SHP77 (cell line): ENCODE data around the gene SMIM26.
"Not testable (repeated sequence)": the region's sequence is repeated elsewhere in the genome, so short reads cannot be mapped to it uniquely, and the experiment has no call there.

Experiments
- DNase-seq, 2 experiments: peaks; one replicate each; lab custom pipeline; 2025; lab: John Stamatoyannopoulos, UW

The SMIM26 gene, protein sequence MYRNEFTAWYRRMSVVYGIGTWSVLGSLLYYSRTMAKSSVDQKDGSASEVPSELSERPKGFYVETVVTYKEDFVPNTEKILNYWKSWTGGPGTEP

DNA sequence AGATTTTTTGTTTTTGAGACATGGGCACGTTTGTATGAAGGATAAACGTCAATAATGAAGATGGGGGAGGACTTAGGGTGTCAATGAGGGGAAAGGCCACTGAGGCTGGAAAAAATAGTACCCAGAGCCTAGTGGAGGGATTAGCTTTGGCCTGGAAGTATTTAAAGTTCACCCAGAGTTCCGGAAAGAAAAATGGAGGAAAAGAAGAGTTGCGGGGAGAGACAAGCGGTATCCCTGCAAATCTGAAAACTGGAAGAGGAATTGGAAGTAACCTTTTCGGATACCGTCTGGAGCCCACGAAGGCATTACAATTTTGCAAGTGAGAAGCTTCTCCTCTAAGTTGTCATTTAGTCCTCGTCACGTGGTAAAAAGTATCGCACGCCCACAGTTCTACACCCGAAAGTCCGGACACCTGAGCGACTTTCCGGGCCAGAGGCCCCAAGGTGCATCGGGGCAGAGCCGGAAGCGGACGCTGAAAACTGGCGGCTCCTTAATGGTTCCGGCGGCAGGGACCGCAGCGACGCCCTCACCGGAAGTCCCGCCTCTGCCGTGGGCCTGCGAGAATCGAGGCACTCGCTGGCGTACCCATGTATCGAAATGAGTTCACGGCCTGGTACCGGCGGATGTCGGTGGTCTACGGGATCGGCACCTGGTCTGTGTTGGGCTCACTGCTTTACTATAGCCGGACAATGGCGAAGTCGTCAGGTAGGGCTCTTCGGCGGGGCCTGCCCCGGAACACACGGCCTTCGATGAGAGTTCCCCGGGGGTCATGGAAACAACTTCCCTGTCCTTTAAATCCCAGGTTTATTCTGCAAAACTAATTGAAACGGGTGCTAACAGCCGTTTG lies at the start of gene SMIM26:
Gene SMIM26, plus strand, starts transcription at position 541 of the 847 bp plus-strand sequence. Its CDS starts 47 bp downstream, at position 588.
- DNase-seq, result peak; percentile 96 to 97

DNA sequence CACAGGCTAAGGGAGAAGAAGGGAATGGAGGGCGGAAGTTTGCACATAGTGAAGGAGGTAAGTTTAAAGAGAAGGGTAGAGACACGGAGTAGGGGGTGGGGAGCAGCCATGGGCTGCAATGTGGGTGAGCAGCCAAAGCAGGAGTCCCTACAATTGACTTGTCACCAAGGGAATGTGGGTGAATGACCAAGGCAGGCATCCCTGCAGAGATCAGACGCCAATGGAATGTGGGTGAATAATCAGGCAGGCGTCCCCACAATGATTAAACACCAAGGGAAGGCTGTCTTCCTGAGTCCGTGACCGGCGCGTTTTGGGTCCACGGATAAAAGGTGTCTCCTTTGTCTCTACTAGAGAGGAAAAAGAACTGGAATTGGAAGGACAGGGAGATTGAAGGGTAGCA lies 45.2 kb upstream of the SMIM26 start:
- not testable (repeated sequence) for DNase-seq

DNA sequence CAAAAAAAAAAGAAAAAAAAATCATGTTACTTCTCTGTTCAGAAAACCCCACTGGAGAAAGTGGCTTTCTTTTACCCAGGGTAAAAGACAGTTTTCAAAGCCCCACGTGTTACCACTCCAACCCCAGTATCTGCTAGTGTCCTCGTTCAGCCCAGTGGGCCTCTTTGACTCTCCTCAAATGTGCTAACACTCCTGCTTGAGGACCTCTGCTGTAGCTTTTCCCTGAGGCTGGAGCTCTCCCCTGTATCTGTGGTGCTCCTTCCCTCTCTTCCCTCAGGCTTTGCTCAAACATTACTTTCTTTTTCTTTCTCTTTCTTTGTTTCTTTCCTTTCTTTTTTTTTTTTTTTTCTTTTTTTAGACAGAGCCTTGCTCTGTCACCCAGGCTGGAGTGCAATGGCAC lies 44.2 kb upstream of the SMIM26 start:
- DNase-seq, result no peak

DNA sequence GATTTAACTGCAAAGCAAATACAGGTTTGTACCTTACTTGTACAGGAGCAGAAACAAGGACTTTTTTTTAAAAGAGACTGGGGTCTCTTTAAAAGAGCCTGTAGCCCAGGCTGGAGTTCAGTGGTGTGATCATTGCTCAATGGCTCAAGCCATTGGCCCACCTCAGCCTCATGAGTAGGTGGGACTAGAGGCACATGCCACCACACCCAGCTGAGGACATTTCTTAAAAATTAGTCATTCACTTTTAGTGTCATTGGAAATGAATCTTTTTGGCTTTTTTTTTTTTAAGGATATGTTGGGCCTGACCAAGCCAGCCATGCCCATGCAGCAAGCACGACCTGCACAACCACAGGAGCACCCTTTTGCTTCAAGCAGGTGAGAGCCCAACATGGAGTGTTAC lies 42.6 kb upstream of the SMIM26 start:
- no peak for DNase-seq

DNA sequence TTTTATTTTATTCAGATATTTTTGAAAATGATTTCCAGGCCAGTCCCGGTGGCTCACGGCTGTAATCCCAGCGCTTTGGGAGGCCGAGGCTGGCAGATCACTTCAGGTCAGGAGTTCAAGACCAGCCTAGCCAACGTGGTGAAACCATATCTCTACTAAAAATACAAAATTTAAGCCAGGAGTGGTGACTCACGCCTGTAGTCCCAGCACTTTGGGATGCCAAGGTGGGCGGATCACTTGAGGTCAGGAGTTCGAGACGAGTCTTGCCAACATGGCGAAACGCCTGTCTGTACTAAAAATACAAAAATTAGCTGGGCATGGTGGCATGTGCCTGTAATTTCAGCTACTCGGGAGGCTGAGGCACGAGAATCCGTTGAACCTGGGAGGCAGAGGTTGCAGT lies 40.5 kb upstream of the SMIM26 start:
- DNase-seq, result not testable (repeated sequence)

DNA sequence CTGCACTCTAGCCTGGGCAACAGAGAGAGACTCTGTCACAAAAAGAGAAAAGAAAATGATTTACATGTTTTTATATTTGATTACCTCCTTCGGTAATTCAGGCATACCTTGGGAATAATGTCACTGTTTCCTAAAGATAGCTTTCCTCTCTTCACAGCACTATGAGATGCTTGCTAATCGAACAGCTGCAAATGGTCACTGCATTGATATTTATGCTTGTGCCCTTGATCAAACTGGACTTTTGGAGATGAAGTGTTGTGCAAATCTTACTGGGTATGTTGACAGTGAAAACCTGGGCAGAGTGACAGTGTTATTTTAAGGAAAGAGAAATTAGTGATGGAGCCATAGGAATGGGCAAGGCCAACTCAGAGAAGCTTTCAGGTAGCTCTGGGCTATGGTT lies 39.9 kb upstream of the SMIM26 start:
- DNase-seq, result no peak

DNA sequence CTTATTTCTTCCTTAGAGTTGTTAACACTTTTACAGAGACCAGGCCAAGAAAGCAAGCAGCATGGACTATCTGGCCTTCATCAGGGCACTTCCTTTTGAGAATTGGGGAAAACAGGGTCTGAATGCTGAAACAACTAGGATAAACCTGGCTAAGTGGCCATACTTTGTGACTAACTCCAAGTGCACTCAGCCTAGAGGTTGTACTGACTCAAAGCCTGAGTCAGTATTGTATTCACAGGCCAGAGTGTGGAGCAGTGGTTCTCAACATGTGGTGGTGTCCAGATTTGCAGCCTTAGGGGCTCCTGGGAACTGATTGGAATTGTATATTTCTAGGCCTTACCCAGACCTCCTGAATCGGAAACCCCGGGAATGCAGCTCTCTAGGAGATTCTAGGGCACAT lies 39.4 kb upstream of the SMIM26 start:
- no peak for DNase-seq

DNA sequence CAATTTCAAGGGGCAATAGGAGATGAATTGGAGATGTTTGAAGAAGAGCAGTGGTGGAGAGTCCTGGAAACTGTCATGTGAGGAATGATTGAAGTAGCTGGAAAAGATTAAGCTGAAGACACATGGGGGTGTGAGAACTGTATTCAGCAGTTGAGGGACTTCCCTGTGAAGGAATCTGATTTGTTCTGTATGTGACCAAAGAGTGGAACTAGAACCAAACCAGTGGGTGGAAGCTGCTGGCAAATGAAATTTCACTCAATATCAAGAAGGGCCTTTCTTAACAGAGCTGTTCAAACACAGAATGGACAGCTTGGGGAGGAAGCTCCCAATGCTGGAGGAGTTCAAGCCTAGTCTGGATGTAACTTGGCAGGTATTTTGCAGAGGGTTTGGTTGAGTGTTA lies 38.2 kb upstream of the SMIM26 start:
- no peak for DNase-seq

DNA sequence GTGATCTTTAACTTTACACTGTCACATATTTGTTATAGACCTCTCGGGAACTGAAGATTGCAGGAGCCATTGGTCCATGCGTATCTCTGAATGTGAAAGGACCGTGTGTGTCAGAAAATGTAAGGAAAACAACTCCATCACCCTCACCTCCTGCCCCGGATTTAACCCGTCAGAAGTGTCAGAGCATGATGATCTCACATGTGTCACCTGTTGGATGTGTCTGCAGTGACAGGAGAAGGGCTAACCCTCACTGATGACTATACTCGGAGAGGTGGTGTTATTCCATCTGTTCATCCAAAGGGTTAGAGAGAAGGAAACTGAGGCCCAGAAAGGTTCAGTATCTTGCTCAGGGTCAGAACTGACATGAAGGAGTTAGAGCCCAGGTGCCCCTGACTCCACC lies 34.6 kb upstream of the SMIM26 start:
- no peak for DNase-seq

DNA sequence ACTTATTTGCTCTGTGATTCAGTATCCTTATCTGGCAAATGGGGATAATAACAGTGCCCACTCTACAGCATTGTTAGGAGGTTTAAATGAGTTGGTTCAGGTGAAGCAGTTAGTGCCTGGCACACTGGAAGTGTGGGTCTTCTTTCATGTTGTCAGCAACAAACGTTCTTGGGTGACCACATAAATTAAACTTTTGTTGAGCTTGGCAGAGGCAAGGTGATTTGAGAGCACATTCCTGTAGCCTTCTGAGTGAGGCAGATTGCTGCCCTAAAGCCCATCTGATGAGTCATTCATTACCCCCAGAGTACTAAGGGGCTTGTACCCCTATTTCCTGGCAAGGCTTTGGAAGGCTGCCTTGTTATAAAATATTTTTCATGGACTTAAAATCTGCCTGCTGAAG lies 33.7 kb upstream of the SMIM26 start:
- no peak for DNase-seq

DNA sequence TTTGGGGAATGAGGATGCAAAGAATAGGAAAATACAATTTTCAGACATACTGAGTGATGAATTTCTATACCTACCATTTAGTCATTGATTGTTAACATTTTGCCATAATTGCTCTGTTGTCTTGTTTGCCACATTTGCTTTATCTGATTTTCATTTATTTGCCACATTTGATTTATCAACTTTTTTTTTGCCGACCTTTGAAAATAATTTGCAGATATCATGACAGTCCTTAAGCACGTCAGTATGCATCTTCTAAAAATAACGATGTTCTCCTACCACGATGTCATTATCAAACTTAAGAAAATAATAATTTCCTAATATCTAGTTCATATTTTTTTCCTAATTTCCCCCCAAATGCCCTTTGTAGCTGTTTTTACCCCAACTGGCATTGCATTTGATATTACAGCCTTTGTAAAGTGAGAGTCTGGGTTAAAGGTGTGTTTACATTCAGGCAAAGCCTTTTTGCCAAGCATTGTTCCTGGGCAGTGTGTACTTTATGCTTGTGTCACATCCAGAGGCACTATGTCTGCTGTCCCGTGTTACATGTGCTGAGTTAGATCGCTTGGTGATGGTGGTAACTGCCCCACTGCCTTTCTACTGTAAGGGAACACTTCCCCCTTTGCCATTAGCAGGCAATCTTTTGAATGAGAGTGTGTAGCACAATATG lies 33.1 kb upstream of the SMIM26 start:
- no peak for DNase-seq

DNA sequence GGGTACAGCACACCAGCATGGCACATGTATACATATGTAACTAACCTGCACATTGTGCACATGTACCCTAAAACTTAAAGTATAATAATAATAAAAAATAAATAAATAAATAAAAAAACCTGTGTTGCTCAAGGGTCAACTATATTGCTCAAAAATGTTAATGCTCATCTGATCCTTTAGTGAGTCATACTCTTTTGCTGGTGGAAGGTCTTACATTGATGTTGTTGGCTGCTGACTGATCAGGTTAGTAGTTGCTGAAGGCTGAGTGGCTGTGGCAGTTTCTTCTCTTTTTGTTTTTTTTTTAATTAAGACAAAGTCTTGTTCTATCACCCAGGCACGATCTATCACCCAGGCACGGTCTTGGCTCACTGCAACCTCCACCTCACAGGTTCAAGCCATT lies 29.6 kb upstream of the SMIM26 start:
- no peak for DNase-seq

DNA sequence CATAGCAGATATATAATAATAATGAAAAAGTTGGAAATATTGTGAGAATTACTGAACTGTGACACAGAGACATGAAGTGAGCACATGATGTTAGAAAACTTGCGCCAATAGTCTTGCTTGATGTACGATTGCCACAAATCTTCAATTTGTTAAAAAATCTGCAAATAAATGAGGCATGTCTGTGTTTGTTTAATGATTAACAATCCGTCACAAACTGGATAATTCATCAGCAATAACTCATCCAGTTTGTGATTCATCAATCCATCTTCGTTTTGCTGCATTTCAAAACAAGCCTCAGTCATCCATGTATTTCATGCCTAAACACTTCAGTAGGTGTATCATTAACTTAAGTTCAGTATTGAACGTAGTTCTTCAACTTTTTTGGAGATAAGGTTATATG lies 25.5 kb upstream of the SMIM26 start:
- DNase-seq, result no peak

DNA sequence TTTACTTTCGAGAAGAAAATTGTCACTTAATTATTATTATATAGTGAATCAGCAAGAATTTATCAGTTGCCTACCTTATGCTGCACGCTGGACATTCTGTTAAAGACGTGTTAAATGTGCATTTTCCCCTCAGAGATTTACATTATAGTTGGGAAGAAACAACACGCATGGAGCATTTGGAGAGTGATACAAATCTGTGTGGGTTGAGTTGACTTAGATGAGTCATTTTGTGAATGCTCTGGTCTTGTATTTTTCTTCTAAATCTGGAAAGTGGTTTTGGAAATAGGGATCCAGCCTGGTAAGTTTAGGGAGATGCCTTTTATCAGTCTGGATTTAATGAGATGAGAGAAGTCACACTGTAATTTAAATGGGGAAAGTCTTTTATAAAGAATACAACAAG lies 24.0 kb upstream of the SMIM26 start:
- no peak for DNase-seq

DNA sequence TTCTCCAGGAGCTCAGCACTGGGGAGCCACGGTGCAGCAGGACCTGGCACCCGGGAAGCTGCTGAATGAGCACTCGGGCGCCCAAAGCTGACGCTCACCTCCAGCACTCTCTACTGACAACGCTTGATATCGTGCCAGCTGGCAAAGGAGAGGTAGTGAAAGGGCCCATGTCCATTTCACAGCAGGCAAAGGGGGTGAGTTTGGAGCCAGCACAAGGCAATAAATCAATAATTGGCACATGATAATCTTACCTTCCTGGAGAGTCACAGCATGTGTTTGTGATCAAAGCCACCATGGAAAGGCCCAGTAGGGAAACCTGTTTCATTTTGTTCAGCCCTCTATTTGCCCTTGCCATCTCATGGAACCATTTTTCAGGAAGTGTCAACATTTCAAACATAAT lies 23.3 kb upstream of the SMIM26 start:
- no peak for DNase-seq

DNA sequence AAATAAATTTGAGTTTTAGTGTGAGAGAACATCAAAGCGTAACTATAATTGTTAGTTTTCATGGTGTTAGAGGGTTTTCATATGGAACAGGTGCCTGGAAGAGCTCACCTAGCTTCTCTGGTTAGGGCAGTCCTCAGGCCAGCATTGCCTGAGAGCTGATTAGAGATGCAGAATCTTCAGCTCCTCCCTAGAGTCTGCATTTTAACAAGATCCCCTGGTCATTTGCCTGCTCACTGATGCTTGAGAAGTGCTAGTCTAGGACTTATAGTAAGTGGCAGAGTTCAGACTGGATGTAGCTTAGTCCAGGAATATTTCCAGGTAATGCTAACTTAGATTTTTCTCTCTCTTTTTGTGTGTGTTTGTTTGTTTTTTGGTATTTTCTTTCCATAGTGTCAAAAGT lies 21.7 kb upstream of the SMIM26 start:
- DNase-seq, result no peak

DNA sequence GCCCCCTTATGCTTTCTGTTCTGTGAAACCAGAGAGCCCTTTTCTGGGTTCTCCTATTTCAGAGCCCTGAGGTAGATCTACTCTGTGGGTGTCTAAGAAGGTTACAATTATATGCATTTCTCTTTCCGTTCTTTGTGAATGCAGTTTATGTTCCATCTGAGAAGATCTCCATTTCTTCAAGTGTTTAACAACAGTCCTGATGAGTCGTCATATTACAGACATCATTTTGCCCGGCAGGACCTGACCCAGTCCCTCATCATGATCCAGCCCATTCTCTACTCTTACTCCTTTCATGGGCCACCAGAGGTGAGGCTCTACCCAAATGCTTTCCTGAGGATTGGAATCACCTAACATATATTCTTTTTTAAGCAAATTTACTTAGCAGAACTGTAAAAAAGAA lies 18.8 kb upstream of the SMIM26 start:
- no peak for DNase-seq

DNA sequence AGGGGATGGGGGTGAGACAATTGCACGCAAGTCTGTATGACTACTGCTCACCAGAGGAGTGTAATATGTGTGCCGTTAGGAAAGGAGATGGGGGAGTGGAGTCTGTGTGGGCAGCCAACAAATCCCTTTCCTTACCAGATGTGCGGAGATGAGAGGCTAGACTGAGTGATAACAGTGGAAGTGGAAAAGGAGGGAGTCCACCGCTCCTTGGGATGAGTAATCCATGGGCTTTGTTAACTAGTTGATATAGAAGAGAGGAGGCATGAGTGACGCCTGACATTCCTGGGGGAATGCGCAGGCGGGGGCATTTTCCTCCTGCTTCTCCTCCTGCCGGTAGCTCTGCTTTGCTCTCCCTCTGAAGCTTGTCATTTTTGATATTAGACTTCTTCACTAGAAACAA lies 13.5 kb upstream of the SMIM26 start:
- DNase-seq, result no peak

DNA sequence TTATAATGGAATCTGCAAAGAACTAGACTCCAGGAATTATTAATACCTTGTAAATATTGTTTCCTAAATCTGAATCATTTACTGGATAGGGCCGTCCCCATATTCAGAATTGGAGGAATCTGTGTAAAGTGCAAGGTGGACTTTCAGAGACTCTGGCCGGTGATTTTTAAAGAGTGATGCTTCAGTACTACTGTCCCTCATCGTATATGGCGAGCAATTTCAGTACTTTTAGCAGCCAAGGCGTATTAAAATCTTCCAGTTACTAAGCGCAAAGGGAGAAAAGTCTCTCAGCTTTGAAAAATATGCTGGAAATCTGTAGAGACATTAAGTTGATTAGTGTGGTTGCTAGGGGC lies 483 bp downstream of the SMIM26 start:
- peak in 1 of 2 experiments; percentile 23 for DNase-seq

DNA sequence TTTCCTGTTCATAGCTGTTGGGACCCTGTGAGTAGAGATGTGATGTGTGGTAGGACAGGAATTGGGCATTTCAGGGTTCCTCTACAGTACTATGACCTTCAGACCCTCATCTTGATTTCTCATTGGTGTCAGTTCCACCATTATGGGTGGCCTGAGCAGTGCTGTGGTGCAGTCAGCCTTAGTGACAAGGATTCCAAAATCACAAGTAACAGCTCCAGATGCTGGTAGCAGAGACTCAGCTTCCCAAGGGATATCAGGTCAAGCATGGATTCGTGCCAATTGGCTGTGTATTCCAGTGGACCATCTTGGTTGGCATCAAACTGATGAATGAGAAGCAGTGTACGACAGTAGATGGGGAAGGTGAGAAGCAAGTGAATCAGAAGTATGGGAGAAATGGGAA lies 3.8 kb downstream of the SMIM26 start:
- no peak for DNase-seq

DNA sequence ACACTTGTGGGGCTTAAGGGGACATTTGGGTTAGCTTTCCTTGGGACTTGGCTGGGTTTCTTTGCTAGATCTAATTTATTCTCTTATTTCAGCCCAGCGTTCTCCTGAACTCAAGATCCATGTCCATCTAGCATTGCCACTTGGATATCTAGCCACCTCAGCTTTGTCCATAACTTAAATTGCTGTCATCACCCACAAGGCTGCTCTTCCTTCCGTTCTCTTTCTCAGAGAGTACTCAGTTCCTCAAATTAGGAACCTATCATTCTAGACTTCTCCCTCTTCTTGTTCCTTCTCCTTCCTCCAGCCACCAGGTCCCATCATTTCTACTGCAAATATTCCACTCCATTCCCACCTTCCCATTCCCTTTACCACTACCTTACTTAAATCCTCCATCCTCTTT lies 4.3 kb downstream of the SMIM26 start:
- no peak for DNase-seq

DNA sequence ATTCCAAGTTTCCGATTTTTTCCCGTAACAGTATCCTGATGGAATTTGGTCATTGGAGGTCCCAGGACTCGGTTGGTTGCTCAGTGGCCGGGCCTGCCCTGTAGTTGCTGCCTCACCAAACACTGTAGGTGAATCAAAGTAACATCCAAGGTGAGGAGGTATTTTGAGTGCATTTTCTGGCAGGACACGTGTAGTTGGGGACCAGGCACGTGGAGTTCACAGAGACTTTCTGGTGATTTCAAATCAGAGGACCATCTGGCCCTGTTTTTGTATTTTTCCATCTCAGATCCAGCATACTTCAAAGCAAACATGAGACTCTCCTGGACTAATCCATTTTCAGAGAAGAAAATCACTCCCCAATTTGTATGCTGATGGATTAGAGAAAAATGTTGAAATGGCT lies 10.7 kb downstream of the SMIM26 start:
- no peak for DNase-seq

DNA sequence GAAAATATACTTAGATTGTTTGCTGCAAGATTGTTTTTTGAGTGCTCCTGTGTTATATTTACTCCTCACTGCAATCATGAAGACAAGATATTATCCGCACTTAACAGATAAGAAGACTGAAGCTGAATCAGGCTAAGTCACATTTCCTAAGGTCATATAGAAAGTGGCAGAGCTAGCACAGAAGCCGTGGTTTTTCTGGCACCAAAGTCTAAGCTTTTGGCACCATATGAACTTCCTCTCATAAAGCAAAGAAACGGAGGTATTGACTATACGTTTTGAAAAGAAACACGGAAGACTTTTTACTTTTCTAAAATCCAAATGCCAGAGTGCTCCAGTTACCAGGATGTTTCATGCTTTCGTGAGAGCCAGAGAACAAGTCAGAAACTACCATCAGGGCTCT lies 11.3 kb downstream of the SMIM26 start:
- DNase-seq, result no peak

DNA sequence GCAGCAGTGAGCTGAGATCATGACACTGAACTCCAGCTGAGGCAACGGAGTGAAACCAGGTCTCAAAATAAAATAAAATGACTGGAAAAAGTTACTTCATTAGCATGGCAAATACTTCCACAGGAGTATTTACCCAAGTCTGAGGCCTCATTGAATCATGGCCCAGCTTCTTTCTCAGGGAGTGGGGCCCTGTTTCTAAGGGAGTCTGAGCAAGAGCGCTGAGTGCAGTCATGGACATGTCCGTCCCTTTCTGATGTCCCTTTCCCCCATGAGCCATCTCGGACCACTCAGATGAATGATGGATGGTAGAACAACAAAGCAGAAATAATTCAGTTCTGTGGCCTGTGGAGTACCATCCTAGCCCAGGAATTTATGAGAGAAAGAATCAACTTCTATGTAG lies 12.8 kb downstream of the SMIM26 start:
- no peak for DNase-seq
